GM23338 (cell line): ENCODE data around the gene HTR3B. TPM values are rescaled to one million over a fixed set of nuclear protein-coding genes. Genes with fewer than 3 reads are reported as not detected.

ENCODE experiments used
- ATAC-seq: fragments of 200-7000 bp; cut with Tn5 transposase; 3 replicates; pipeline ENCODE4 v1.9.1; 2020
- DNase-seq: peaks from one replicate; pipeline ENCODE4 v3.0.0-alpha.2; 2015; ENCODE audit warnings: low spot score
- H2AFZ ChIP-seq: fragments of 200-600 bp; sonication (generic); 2 replicates; pipeline ENCODE4 v1.8.0; 2016; ENCODE audit warnings: antibody characterized with exemption, mild to moderate bottlenecking, moderate library complexity
- H3F3A ChIP-seq: fragments of 200-600 bp; sonication (generic); replicated peaks from 2 replicates; pipeline ENCODE4 v1.8.0; 2017; ENCODE audit warnings: antibody characterized with exemption, mixed run types, low read depth
- H3K27ac ChIP-seq: fragments of 200-600 bp; sonication (generic); 2 replicates; pipeline ENCODE4 v1.6.1; 2016; ENCODE audit warnings: low read depth
- H3K27me3 ChIP-seq: fragments of 200-600 bp; sonication (generic); 2 replicates; pipeline ENCODE4 v1.8.0; 2016; ENCODE audit warnings: mild to moderate bottlenecking, mixed run types, moderate library complexity; ENCODE audit not compliant: insufficient read depth
- H3K36me3 ChIP-seq: fragments of 200-600 bp; sonication (generic); 2 replicates; pipeline ENCODE4 v1.8.0; 2016; ENCODE audit warnings: mild to moderate bottlenecking; ENCODE audit not compliant: insufficient read depth
- H3K4me1 ChIP-seq: fragments of 200-600 bp; sonication (generic); 2 replicates; pipeline ENCODE4 v1.8.0; 2016; ENCODE audit warnings: mild to moderate bottlenecking, moderate library complexity; ENCODE audit not compliant: insufficient read depth
- H3K4me2 ChIP-seq: fragments of 200-600 bp; sonication (generic); 2 replicates; pipeline ENCODE4 v1.7.1; 2017; ENCODE audit warnings: mixed run types
- H3K4me3 ChIP-seq: fragments of 200-600 bp; sonication (generic); 2 replicates; pipeline ENCODE4 v1.6.1; 2016; ENCODE audit warnings: mixed run types
- H3K79me2 ChIP-seq: fragments of 200-600 bp; sonication (generic); replicated peaks from 2 replicates; pipeline ENCODE4 v1.8.0; 2017; ENCODE audit warnings: mild to moderate bottlenecking; ENCODE audit not compliant: insufficient read depth
- H3K9me2 ChIP-seq: fragments of 200-600 bp; sonication (generic); 2 replicates; pipeline ENCODE4 v1.8.0; 2017; ENCODE audit not compliant: insufficient read depth
- H4K20me1 ChIP-seq: fragments of 200-600 bp; sonication (generic); replicated peaks from 2 replicates; pipeline ENCODE4 v1.8.0; 2017; ENCODE audit warnings: mild to moderate bottlenecking; ENCODE audit not compliant: insufficient read depth
- H3K27ac Mint-ChIP-seq: 2 replicates; pipeline ENCODE4 v1.8.0; 2020; ENCODE audit warnings: inconsistent platforms, mild to moderate bottlenecking, moderate library complexity, mixed read lengths
- H3K27me3 Mint-ChIP-seq: 3 replicates; pipeline ENCODE4 v1.8.0; 2022; ENCODE audit warnings: low read depth, mild to moderate bottlenecking, moderate library complexity, mixed read lengths, inconsistent platforms; ENCODE audit not compliant: insufficient read depth, poor library complexity
- H3K36me3 Mint-ChIP-seq: 3 replicates; pipeline ENCODE4 v1.8.0; 2021; ENCODE audit warnings: low read depth, mild to moderate bottlenecking, inconsistent platforms, moderate library complexity, mixed read lengths
- H3K4me1 Mint-ChIP-seq: 3 replicates; pipeline ENCODE4 v1.8.0; 2020; ENCODE audit warnings: mild to moderate bottlenecking, inconsistent platforms, mixed read lengths
- H3K4me3 Mint-ChIP-seq: 3 replicates; pipeline ENCODE4 v1.8.0; 2021; ENCODE audit warnings: moderate library complexity, mild to moderate bottlenecking, inconsistent platforms, mixed read lengths
- H3K9me3 Mint-ChIP-seq: 3 replicates; pipeline ENCODE4 v1.8.0; 2020; ENCODE audit warnings: moderate library complexity, mild to moderate bottlenecking, inconsistent platforms, mixed read lengths
- CREB1 ChIP-seq: fragments of 250-450 bp; sonication (Bioruptor Pico); IDR thresholded peaks from 2 replicates; pipeline ENCODE4 v1.5.0; 2020; ENCODE audit warnings: low read depth, mild to moderate bottlenecking, moderate library complexity
- EZH2 ChIP-seq: fragments of 200-600 bp; sonication (generic); IDR thresholded peaks from one replicate; pipeline ENCODE4 v1.8.0; 2017; ENCODE audit warnings: antibody characterized with exemption, mild to moderate bottlenecking, low read depth; ENCODE audit not compliant: unreplicated experiment
- EZH2phosphoT487 ChIP-seq: fragments of 200-600 bp; sonication (generic); IDR thresholded peaks from one replicate; pipeline ENCODE4 v1.8.1; 2018; ENCODE audit warnings: antibody characterized with exemption; ENCODE audit not compliant: unreplicated experiment
- NANOG ChIP-seq: IDR thresholded peaks from 2 replicates; pipeline ENCODE4 v1.6.1; 2016; ENCODE audit warnings: antibody characterized with exemption, borderline replicate concordance
- POLR2AphosphoS5 ChIP-seq: IDR thresholded peaks from 2 replicates; pipeline ENCODE4 v1.6.1; 2016; ENCODE audit warnings: antibody characterized with exemption, low read depth
- STAT1 ChIP-seq: IDR thresholded peaks from one replicate; pipeline ENCODE4 v1.6.1; 2016; ENCODE audit warnings: antibody characterized with exemption; ENCODE audit not compliant: unreplicated experiment
- polyA plus RNA-seq: library from polyadenylated mRNA; unstranded; fragments of >200 nt; fragmentation: Nextera tagmentation; extraction: Ambion mirVana; gene quantifications from 2 replicates; pipeline ENCODE4 v1.2.1, GENCODE V29; 2016
- total RNA-seq: library from RNA; depleted of rRNA; stranded (reverse); fragments of >200 nt; shearing (Covaris generic); gene quantifications from 2 replicates; pipeline ENCODE4 v1.2.3, GENCODE V29; 2014
- TF ChIP-seq, protein P1 (sequence below): IDR thresholded peaks from 2 replicates; pipeline ENCODE4 v1.6.1; 2016; ENCODE audit warnings: antibody characterized with exemption
- TF ChIP-seq, protein P2 (sequence below): IDR thresholded peaks from one replicate; pipeline ENCODE4 v1.6.1; 2018; ENCODE audit warnings: antibody characterized with exemption; ENCODE audit not compliant: unreplicated experiment
- TF ChIP-seq, protein P3 (sequence below): fragments of 250-450 bp; sonication (Bioruptor Pico); IDR thresholded peaks from 2 replicates; pipeline ENCODE4 v1.5.0; 2020; ENCODE audit warnings: mild to moderate bottlenecking, moderate library complexity

Gene HTR3B
- total and polyA plus RNA-seq, 2 experiments from 2014 or later: not detected

DNA sequence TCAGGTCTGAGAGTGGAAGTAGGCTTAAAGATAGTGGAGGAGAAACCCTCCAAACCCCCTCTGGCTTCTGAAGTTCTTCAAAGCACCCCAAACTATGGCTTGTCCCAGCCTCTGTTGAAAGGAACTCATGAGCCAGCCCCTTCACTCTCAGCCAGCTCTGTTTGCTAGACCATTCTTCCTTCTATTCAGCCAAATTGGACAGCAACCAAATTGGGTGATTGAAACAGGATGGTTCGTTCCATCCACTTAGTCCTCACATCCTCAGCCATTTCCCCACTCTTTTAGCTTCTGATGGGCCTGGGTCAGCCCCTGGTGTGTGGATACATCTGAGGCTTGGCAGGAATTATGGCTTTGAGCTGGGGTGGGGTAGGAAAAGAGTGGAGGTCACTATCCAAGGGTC is 74.8 kb downstream of the HTR3B start:
- no peak overlapping the region for H3K27ac Mint-ChIP-seq
- Histone ChIP-seq H3K27me3 (no peaks in the 10 kb centered on the region), H3K27ac (no peak overlapping the region), H3K4me1 (peaks cover 13% of the 10 kb centered on the region), H3K9me2 (no peaks in the 10 kb centered on the region), H3K4me3 (no peak overlapping the region), H3F3A (no peaks in the 10 kb centered on the region), H3K4me2 (no peak overlapping the region), H2AFZ (no peak overlapping the region), H3K36me3 (no peaks in the 10 kb centered on the region), H3K79me2 (no peaks in the 10 kb centered on the region), H4K20me1 (no peaks in the 10 kb centered on the region)
- TF ChIP-seq, protein P1, sequence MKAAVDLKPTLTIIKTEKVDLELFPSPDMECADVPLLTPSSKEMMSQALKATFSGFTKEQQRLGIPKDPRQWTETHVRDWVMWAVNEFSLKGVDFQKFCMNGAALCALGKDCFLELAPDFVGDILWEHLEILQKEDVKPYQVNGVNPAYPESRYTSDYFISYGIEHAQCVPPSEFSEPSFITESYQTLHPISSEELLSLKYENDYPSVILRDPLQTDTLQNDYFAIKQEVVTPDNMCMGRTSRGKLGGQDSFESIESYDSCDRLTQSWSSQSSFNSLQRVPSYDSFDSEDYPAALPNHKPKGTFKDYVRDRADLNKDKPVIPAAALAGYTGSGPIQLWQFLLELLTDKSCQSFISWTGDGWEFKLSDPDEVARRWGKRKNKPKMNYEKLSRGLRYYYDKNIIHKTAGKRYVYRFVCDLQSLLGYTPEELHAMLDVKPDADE: no peak
- TF ChIP-seq CREB1 (CRISPR knock-in tag): no peak
- no peak for DNase-seq
- H3K4me3 Mint-ChIP-seq: no peak overlapping the region
- no peak for ATAC-seq
- peaks cover 15% of the 10 kb centered on the region for H3K27me3 Mint-ChIP-seq
- peaks cover 14% of the 10 kb centered on the region for H3K4me1 Mint-ChIP-seq
- H3K9me3 Mint-ChIP-seq: no peaks in the 10 kb centered on the region; the same call in 2 of the 3 replicates
- H3K36me3 Mint-ChIP-seq: no peaks in the 10 kb centered on the region

DNA sequence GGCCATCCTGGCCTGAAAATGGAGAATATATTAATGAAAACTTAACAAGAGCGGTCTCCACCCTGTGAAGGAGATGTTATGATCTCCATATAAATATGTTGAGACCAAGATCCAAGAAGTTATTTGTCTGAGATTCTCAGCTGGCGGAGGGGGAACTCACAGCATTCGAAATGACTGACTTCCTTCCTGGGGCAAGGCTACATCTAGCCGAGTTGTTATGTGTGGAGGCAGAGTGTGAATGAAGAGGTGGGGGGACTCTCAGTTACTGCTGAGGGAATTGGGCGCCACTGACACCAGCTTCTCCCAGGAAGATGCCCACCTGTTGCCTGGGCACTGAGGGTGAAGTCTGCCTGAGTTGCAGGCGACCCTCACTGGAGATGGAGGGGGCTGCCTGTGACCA is 76.2 kb downstream of the HTR3B start:
- no peaks in the 10 kb centered on the region for H4K20me1 ChIP-seq
- Mint-ChIP-seq H3K36me3 (no peaks in the 10 kb centered on the region), H3K9me3 (no peaks in the 10 kb centered on the region; the same call in 2 of the 3 replicates), H3K4me3 (no peak overlapping the region), H3K27me3 (peaks cover 13% of the 10 kb centered on the region), H3K27ac (no peak overlapping the region), H3K4me1 (peaks cover 3% of the 10 kb centered on the region)
- H3K4me1 ChIP-seq: 0 out of 2 replicates have a peak, but pooled peaks cover 1% of the 10 kb centered on the region
- no peak for DNase-seq
- no peak overlapping the region for H3K4me2 ChIP-seq
- no peaks in the 10 kb centered on the region for H3K27me3 ChIP-seq
- ATAC-seq: no peak
- no peak overlapping the region for H3K4me3 ChIP-seq
- no peaks in the 10 kb centered on the region for H3K79me2 ChIP-seq
- no peak overlapping the region for H3K27ac ChIP-seq
- TF ChIP-seq, protein P2, sequence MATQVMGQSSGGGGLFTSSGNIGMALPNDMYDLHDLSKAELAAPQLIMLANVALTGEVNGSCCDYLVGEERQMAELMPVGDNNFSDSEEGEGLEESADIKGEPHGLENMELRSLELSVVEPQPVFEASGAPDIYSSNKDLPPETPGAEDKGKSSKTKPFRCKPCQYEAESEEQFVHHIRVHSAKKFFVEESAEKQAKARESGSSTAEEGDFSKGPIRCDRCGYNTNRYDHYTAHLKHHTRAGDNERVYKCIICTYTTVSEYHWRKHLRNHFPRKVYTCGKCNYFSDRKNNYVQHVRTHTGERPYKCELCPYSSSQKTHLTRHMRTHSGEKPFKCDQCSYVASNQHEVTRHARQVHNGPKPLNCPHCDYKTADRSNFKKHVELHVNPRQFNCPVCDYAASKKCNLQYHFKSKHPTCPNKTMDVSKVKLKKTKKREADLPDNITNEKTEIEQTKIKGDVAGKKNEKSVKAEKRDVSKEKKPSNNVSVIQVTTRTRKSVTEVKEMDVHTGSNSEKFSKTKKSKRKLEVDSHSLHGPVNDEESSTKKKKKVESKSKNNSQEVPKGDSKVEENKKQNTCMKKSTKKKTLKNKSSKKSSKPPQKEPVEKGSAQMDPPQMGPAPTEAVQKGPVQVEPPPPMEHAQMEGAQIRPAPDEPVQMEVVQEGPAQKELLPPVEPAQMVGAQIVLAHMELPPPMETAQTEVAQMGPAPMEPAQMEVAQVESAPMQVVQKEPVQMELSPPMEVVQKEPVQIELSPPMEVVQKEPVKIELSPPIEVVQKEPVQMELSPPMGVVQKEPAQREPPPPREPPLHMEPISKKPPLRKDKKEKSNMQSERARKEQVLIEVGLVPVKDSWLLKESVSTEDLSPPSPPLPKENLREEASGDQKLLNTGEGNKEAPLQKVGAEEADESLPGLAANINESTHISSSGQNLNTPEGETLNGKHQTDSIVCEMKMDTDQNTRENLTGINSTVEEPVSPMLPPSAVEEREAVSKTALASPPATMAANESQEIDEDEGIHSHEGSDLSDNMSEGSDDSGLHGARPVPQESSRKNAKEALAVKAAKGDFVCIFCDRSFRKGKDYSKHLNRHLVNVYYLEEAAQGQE: no peak
- TF ChIP-seq, protein P1: no peak
- TF ChIP-seq STAT1 (no peak), EZH2phosphoT487 (no peak), EZH2 (no peak), NANOG (no peak), CREB1 (CRISPR knock-in tag) (no peak), POLR2AphosphoS5 (no peak)
- TF ChIP-seq, protein P3, sequence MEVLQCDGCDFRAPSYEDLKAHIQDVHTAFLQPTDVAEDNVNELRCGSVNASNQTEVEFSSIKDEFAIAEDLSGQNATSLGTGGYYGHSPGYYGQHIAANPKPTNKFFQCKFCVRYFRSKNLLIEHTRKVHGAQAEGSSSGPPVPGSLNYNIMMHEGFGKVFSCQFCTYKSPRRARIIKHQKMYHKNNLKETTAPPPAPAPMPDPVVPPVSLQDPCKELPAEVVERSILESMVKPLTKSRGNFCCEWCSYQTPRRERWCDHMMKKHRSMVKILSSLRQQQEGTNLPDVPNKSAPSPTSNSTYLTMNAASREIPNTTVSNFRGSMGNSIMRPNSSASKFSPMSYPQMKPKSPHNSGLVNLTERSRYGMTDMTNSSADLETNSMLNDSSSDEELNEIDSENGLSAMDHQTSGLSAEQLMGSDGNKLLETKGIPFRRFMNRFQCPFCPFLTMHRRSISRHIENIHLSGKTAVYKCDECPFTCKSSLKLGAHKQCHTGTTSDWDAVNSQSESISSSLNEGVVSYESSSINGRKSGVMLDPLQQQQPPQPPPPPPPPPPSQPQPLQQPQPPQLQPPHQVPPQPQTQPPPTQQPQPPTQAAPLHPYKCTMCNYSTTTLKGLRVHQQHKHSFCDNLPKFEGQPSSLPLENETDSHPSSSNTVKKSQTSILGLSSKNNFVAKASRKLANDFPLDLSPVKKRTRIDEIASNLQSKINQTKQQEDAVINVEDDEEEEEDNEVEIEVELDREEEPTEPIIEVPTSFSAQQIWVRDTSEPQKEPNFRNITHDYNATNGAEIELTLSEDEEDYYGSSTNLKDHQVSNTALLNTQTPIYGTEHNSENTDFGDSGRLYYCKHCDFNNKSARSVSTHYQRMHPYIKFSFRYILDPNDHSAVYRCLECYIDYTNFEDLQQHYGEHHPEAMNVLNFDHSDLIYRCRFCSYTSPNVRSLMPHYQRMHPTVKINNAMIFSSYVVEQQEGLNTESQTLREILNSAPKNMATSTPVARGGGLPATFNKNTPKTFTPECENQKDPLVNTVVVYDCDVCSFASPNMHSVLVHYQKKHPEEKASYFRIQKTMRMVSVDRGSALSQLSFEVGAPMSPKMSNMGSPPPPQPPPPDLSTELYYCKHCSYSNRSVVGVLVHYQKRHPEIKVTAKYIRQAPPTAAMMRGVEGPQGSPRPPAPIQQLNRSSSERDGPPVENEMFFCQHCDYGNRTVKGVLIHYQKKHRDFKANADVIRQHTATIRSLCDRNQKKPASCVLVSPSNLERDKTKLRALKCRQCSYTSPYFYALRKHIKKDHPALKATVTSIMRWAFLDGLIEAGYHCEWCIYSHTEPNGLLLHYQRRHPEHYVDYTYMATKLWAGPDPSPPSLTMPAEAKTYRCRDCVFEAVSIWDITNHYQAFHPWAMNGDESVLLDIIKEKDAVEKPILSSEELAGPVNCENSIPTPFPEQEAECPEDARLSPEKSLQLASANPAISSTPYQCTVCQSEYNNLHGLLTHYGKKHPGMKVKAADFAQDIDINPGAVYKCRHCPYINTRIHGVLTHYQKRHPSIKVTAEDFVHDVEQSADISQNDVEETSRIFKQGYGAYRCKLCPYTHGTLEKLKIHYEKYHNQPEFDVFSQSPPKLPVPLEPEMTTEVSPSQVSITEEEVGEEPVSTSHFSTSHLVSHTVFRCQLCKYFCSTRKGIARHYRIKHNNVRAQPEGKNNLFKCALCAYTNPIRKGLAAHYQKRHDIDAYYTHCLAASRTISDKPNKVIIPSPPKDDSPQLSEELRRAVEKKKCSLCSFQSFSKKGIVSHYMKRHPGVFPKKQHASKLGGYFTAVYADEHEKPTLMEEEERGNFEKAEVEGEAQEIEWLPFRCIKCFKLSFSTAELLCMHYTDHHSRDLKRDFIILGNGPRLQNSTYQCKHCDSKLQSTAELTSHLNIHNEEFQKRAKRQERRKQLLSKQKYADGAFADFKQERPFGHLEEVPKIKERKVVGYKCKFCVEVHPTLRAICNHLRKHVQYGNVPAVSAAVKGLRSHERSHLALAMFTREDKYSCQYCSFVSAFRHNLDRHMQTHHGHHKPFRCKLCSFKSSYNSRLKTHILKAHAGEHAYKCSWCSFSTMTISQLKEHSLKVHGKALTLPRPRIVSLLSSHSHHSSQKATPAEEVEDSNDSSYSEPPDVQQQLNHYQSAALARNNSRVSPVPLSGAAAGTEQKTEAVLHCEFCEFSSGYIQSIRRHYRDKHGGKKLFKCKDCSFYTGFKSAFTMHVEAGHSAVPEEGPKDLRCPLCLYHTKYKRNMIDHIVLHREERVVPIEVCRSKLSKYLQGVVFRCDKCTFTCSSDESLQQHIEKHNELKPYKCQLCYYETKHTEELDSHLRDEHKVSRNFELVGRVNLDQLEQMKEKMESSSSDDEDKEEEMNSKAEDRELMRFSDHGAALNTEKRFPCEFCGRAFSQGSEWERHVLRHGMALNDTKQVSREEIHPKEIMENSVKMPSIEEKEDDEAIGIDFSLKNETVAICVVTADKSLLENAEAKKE: no peak
- H2AFZ ChIP-seq: no peak overlapping the region
- H3K9me2 ChIP-seq: no peaks in the 10 kb centered on the region
- H3F3A ChIP-seq: no peaks in the 10 kb centered on the region
- no peaks in the 10 kb centered on the region for H3K36me3 ChIP-seq
